Testis (tissue), 2 donors: ENCODE results near the gene ADAMTS6.

Experiments used
- CTCF ChIP-seq, 3 experiments: fragments of 450-650 bp in 2 of 3; fragments of 200-600 bp in 1 of 3; sonication (generic) in 1 of 3; IDR thresholded peaks; one replicate each; pipeline ENCODE4 v1.5.1; 2016 to 2019; ENCODE audit warnings: antibody characterized with exemption in 3 of 3, mild to moderate bottlenecking in 2 of 3, moderate library complexity in 1 of 3
- POLR2A ChIP-seq: fragments of 450-650 bp; IDR thresholded peaks from one replicate; pipeline ENCODE4 v1.6.1; 2017; ENCODE audit warnings: antibody characterized with exemption, mild to moderate bottlenecking, moderate library complexity

GRCh38 chr5:65326922-65327321, 154.8 kb downstream of the ADAMTS6 start:
- TF ChIP-seq CTCF (IDR thresholded peaks at IDR 0.05) (no peak), POLR2A (no peak)
